Uterus (tissue), 4 donors: ENCODE results near the gene GTPBP2. TPM values are rescaled to one million over a fixed set of nuclear protein-coding genes. Genes with fewer than 3 reads are reported as not detected.
A peak's percentile ranks its signal among the peaks of the same experiment; 100 is the strongest.

ENCODE experiments used
- DNase-seq, 2 donors: peaks; one replicate each; pipeline ENCODE4 v3.0.0-alpha.2; 2019 to 2020
- H3K27ac ChIP-seq, 2 donors: fragments of 200-600 bp; sonication (generic); 1 replicate in 1 of 2; 2 replicates in 1 of 2; pipeline ENCODE4 v1.5.1; 2016 to 2018
- H3K27me3 ChIP-seq, 2 donors: fragments of 200-600 bp; sonication (generic); one replicate each; pipeline ENCODE4 v1.5.1; 2018 to 2019; ENCODE audit warnings: control low read depth in 1 of 2
- H3K36me3 ChIP-seq, 2 donors: fragments of 200-600 bp; sonication (generic); one replicate each; pipeline ENCODE4 v1.5.1; 2019; ENCODE audit warnings: control low read depth in 1 of 2
- H3K4me1 ChIP-seq, 2 donors: fragments of 200-600 bp; sonication (generic); one replicate each; pipeline ENCODE4 v1.5.1; 2018 to 2019; ENCODE audit warnings: control low read depth in 1 of 2
- H3K4me3 ChIP-seq, 2 donors: fragments of 200-600 bp; sonication (generic); 1 replicate in 1 of 2; 2 replicates in 1 of 2; pipeline ENCODE4 v1.5.1; 2018 to 2019; ENCODE audit warnings: mild to moderate bottlenecking in 1 of 2
- H3K9me3 ChIP-seq, 2 donors: fragments of 200-600 bp; sonication (generic); one replicate each; pipeline ENCODE4 v1.5.1; 2019; ENCODE audit warnings: control low read depth in 1 of 2
- CTCF ChIP-seq, 4 experiments: fragments of 200-600 bp in 2 of 4; fragments of 450-650 bp in 2 of 4; sonication (generic) in 2 of 4; IDR thresholded peaks; one replicate each; pipeline ENCODE4 v1.5.1; 2016 to 2019; ENCODE audit warnings: antibody characterized with exemption in 4 of 4, mild to moderate bottlenecking in 2 of 4, moderate library complexity in 1 of 4
- POLR2A ChIP-seq, 2 donors: fragments of 450-650 bp; IDR thresholded peaks; one replicate each; pipeline ENCODE4 v1.6.1; 2016; ENCODE audit warnings: antibody characterized with exemption in 2 of 2, mild to moderate bottlenecking in 1 of 2, moderate library complexity in 1 of 2
- intact Hi-C: fragments of 100-400 bp; cut with DNase I; formaldehyde crosslinking; loops from one replicate; pipeline ENCODE4 v1.15.1; 2023; ENCODE audit warnings: low total_unique reads
- total RNA-seq, 4 donors: library from RNA; depleted of rRNA in 3 of 4; stranded (reverse); fragments of >200 nt in 3 of 4; gene quantifications; one replicate each; pipeline versions ENCODE4 v1.1.0 to v1.2.4, GENCODE V29; 2014 to 2023
- donor health status: DM: yes; HTN: yes; CAD: no.

GTPBP2 gene
- total RNA-seq, 4 donors from 2014 or later = 17.9 to 67.6 (median 40.2) TPM

GRCh38 chr6:43644940-43645612 lies 16.0 kb upstream of the GTPBP2 start, which contains the start of gene RSPH9:
RSPH9 (plus strand) TSS chr6:43645036; CDS start chr6:43645099, 63 bp downstream.
- no peaks in the 10 kb centered on the region for H3K36me3 ChIP-seq
- intact Hi-C loops = no loop called here
- H3K27ac ChIP-seq = peak within 1 kb of the TSS; percentile 26 to 81
- H3K4me1 ChIP-seq = peaks cover 0 to 4% of the 10 kb centered on the region in 2 donors
- no peaks in the 10 kb centered on the region for H3K27me3 ChIP-seq
- no peaks in the 10 kb centered on the region for H3K9me3 ChIP-seq
- peak within 1 kb of the TSS; percentile 45 to 50 for H3K4me3 ChIP-seq
- TF ChIP-seq CTCF (IDR thresholded peaks at IDR 0.05) (no peak), POLR2A (IDR thresholded peaks at IDR 0.05) (no peak)
- peak; percentile 77 to 82 for DNase-seq

DNA sequence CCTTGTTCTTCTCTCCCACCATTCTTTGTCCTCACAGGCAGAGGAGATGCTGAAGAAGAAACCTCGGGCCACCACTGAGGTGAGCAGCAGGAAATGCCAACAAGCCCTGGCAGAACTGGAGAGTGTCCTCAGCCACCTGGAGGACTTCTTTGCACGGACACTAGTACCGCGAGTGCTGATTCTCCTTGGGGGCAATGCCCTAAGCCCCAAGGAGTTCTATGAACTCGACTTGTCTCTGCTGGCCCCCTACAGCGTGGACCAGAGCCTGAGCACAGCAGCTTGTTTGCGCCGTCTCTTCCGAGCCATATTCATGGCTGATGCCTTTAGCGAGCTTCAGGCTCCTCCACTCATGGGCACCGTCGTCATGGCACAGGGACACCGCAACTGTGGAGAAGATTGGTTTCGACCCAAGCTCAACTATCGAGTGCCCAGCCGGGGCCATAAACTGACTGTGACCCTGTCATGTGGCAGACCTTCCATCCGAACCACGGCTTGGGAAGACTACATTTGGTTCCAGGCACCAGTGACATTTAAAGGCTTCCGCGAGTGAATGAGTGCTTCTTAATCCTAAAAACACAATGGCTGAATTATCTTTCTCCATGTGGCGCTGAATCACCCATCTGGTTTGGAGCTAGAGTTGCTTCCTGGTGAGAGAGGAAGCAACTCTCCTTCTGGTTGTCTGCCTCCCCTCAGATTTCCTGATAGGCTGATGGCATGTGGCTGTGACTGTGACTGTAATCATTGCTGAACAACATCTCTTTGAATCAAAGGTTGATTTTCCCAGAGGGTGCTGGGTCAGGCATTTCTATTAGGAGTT lies 11.1 kb upstream of the GTPBP2 start:
- Histone ChIP-seq H3K27ac (no peak overlapping the region), H3K27me3 (no peaks in the 10 kb centered on the region), H3K4me1 (peaks cover 0 to 3% of the 10 kb centered on the region in 2 donors), H3K4me3 (no peak overlapping the region), H3K36me3 (no peaks in the 10 kb centered on the region), H3K9me3 (no peaks in the 10 kb centered on the region)
- DNase-seq = no peak
- intact Hi-C loops = no loop called here
- TF ChIP-seq POLR2A (IDR thresholded peaks at IDR 0.05) (no peak), CTCF (IDR thresholded peaks at IDR 0.05) (no peak)

- Histone ChIP-seq H3K36me3 (no peaks in the 10 kb centered on the region), H3K27ac (peak overlapping the region; percentile 83 to 89), H3K4me1 (peaks cover 0 to 3% of the 10 kb centered on the region in 2 donors), H3K4me3 (peak overlapping the region; percentile 77 to 95), H3K27me3 (no peaks in the 10 kb centered on the region), H3K9me3 (no peaks in the 10 kb centered on the region)
- intact Hi-C loops = no loop called here
- no peak for DNase-seq
- TF ChIP-seq CTCF (IDR thresholded peaks at IDR 0.05) (no peak), POLR2A (IDR thresholded peaks at IDR 0.05) (no peak)
These were observed 7.2 kb upstream of the GTPBP2 start for GRCh38 chr6:43636308-43636659.

DNA sequence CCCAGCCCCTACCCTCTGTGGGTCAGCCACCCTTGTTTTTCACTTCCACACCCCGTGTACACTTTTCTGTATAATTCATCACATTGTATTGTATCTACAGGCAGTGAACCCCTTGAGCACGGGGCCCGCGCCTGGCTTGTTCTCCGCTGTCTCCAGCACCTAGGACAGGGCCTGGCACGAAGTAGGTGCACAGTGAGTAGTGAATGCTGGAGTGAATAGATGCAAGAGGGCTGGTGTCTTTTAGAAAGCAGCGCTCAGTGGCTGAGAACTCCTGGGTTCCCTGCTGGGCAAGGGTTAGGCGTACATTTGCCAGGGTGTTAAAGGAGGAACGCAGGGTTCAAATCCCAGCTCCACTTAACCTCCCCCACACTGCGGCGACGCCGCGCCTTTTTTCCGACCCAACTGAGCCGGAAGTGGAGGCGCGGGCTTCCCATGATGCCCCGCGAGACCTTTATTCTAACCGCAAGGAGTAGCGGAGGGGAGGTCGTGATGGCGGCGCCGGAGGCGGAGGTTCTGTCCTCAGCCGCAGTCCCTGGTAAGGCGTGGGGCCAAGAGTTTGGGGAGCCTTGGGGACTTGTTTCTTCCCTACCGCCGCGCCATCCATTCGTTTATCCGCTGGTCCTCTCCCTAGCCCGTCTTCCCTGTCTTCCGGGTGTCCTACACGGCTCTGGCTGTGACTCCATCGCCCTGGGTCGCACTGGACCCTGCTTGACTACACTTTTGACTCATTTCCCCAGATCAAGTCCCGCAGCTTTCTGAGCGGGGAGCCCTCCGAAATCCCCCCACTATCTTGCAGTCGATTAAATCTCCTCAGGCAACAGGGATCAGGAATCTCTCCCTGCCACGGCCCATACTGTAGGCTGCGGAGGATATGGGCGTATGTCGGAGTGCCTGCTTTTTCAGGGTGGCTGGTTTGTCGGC lies 6.6 kb upstream of the GTPBP2 start, which contains the start of gene MAD2L1BP:
Gene MAD2L1BP, plus strand, starts transcription at position 454 of the 921 bp plus-strand sequence. Its CDS starts 36 bp downstream, at position 490.
- H3K4me3 ChIP-seq = peak within 1 kb of the TSS; percentile 77 to 95
- peak; percentile 71 to 79 for DNase-seq
- no peaks in the 10 kb centered on the region for H3K36me3 ChIP-seq
- H3K27ac ChIP-seq = peak within 1 kb of the TSS; percentile 83 to 89
- no peaks in the 10 kb centered on the region for H3K27me3 ChIP-seq
- H3K9me3 ChIP-seq = no peaks in the 10 kb centered on the region
- H3K4me1 ChIP-seq = peaks cover 0 to 3% of the 10 kb centered on the region in 2 donors
- TF ChIP-seq POLR2A (IDR thresholded peaks at IDR 0.05) (peak; percentile 63 to 67), CTCF (IDR thresholded peaks at IDR 0.05) (no peak)
- intact Hi-C loops = no loop called here
